ENCODE data around the gene TASP1. TPM values are rescaled to one million over a fixed set of nuclear protein-coding genes. Genes with fewer than 3 reads are reported as not detected.

The TASP1 gene
- total RNA-seq, 1 experiment from 2014 or later, result 9.5 TPM

GRCh38 chr20:13412806-13413445, 225.8 kb downstream of the TASP1 start:
- no peak overlapping the region for H3K4ac ChIP-seq (ENCODE audit: low read depth, low read length)
- H3K4me1 Mint-ChIP-seq, result peaks cover 31 to 37% of the 10 kb centered on the region in 2 experiments
- H3K23me2 ChIP-seq (ENCODE audit: insufficient read length, low read depth, low read length, poor library complexity, severe bottlenecking), result no peaks in the 10 kb centered on the region
- H3K14ac ChIP-seq (ENCODE audit: insufficient read depth, low read length), result no peak overlapping the region
- H4K8ac ChIP-seq (replicated peaks; ENCODE audit: insufficient read length, low read depth, low read length), result no peak overlapping the region
- H3K23ac ChIP-seq (ENCODE audit: insufficient read length, low read depth, low read length), result no peak overlapping the region
- WGBS (ENCODE audit: extremely low coverage, insufficient read length, low lambda C conversion rate), result no CpG with 5 or more reads among the region's 3 CpGs
- no peak overlapping the region for H2BK15ac ChIP-seq (ENCODE audit: low read depth, low read length)
- no peak overlapping the region for H3K9ac ChIP-seq (ENCODE audit: extremely low read depth, insufficient read length, low read length)
- H3K36me3 Mint-ChIP-seq (ENCODE audit: insufficient read depth in 1 of 3, low read depth in 3 of 3), result no peaks in the 10 kb centered on the region
- H2AFZ ChIP-seq (ENCODE audit: low read length), result no peak overlapping the region
- no peak overlapping the region for H3K18ac ChIP-seq (ENCODE audit: insufficient read length, low read depth, low read length)
- H3K27me3 Mint-ChIP-seq (ENCODE audit: low read depth), result no peaks in the 10 kb centered on the region
- H3T11ph ChIP-seq (ENCODE audit: low read length), result no peak overlapping the region
- H3K27me3 ChIP-seq (ENCODE audit: insufficient read depth, low read length), result no peaks in the 10 kb centered on the region
- no peak overlapping the region for H4K91ac ChIP-seq (ENCODE audit: insufficient read length, low read depth, low read length)
- H2BK5ac ChIP-seq (ENCODE audit: insufficient read length, low read length), result no peak overlapping the region
- H3K9me3 ChIP-seq (ENCODE audit: control insufficient read depth, low read depth, low read length), result no peaks in the 10 kb centered on the region
- H2BK20ac ChIP-seq (ENCODE audit: low read depth, low read length, poor library complexity, severe bottlenecking), result no peak overlapping the region
- no peak for TF ChIP-seq CTCF (conservative IDR thresholded peaks at IDR 0.05)
- no peak overlapping the region for H3K4me3 Mint-ChIP-seq
- no peak overlapping the region for H3K56ac ChIP-seq (ENCODE audit: insufficient read length, low read depth, low read length)
- no peak overlapping the region for H2AK5ac ChIP-seq (ENCODE audit: insufficient read length, low read length)
- no peak overlapping the region for H2BK12ac ChIP-seq (ENCODE audit: insufficient read length, low read depth, low read length)
- no peak overlapping the region for H3K27ac ChIP-seq (ENCODE audit: insufficient read length, low read depth, low read length)
- H3K4me2 ChIP-seq (ENCODE audit: insufficient read depth, insufficient read length, low read length), result no peak overlapping the region
- H3K79me1 ChIP-seq (ENCODE audit: insufficient read depth, low read depth, low read length, poor library complexity, severe bottlenecking), result no peaks in the 10 kb centered on the region
- no peaks in the 10 kb centered on the region for H4K20me1 ChIP-seq (ENCODE audit: control insufficient read depth, insufficient read depth, insufficient read length)
- H3K4me1 ChIP-seq (ENCODE audit: insufficient read depth, low read length), result peaks cover 11% of the 10 kb centered on the region
- H2BK120ac ChIP-seq (ENCODE audit: low read depth, low read length, poor library complexity, severe bottlenecking), result no peak overlapping the region
- H3K27ac Mint-ChIP-seq, result no peak overlapping the region; a peak in 1 of 7 replicates
- DNase-seq, result no peak
- H3K9me3 Mint-ChIP-seq, result no peaks in the 10 kb centered on the region
- no peaks in the 10 kb centered on the region for H3K79me2 ChIP-seq (ENCODE audit: insufficient read depth, low read length)
- H4K5ac ChIP-seq (ENCODE audit: insufficient read length, low read depth, low read length), result no peak overlapping the region

All from H9 (cell line).